ENCODE measurements around the gene EPS8.
"Not testable (repeated sequence)": the region's sequence is repeated elsewhere in the genome, so short reads cannot be mapped to it uniquely, and the experiment has no call there.

The EPS8 gene

GRCh38 chr12:15797818-15798217 is 8.6 kb upstream of the EPS8 start:
- no peak for DNase-seq (ENCODE audit: low spot score)

- no peak for DNase-seq (ENCODE audit: low spot score)
Measured at GRCh38 chr12:15796493-15797141, 7.4 kb upstream of the EPS8 start.

DNA sequence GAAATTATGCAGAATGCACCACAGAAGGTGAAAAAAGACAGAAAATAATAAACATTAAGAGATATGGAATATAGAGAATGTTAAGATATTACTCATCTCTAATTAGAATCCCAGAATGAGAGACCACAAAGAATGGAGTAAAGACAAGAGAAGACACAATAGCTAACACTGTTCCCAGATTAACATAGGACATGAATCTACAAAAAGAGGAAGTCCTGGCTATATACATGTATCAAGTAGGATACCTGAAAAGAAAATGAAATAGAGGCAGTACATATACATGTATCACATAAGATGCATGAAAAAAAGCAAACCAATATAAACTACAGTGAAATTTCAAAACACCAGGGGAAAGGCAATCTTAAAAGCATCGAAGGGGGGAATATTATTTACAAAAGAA is 5.6 kb upstream of the EPS8 start:
- no peak for DNase-seq (ENCODE audit: low spot score)

DNA sequence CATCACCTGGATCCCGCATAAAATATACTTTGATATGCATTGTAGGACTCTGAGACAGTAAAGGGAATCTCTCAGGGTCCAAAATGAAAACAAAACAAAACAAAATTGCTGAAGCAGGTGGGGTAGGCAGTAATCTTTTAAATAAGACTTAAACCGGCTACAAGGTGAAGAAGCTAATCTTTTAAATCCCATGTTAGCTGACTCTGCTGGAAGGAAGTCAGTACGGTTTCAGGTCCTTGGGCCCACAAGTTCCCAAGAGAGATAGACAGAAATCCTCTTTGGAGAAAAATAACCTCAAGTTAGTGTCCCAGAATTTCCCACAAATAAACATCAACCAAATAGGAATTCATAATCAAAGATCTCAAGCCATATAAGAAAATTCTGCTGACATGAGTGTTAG is 5.0 kb upstream of the EPS8 start:
- DNase-seq (ENCODE audit: low spot score), result no peak

GRCh38 chr12:15788233-15789219 is 662 bp downstream of the EPS8 start:
- DNase-seq (ENCODE audit: low spot score), result peak; percentile 9

GRCh38 chr12:15787778-15788177 is 1.4 kb downstream of the EPS8 start:
- no peak for DNase-seq (ENCODE audit: low spot score)

- no peak for DNase-seq (ENCODE audit: low spot score)
Measured at GRCh38 chr12:15786772-15787171, 2.4 kb downstream of the EPS8 start.

GRCh38 chr12:15783288-15783687 is 5.9 kb downstream of the EPS8 start:
- DNase-seq (ENCODE audit: low spot score), result no peak

DNA sequence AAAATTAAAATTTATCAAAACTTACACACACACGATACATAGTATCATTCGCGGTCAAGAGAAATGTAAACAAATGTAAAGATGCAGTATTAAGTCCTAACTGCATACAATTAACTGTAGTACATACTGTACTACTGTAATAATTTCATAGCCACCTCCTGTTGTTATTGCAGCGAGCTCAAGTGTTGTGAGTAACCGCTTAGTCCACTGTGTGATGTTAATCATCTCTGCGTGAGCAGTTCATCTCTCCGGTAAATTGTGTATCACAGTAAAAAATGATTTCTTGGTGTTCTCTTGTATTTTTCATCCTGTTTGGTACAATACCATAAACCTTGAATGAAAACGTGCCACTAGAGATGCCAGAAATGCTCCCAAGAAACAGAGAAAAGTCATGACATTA is 6.5 kb downstream of the EPS8 start:
- no peak for DNase-seq (ENCODE audit: low spot score)

DNA sequence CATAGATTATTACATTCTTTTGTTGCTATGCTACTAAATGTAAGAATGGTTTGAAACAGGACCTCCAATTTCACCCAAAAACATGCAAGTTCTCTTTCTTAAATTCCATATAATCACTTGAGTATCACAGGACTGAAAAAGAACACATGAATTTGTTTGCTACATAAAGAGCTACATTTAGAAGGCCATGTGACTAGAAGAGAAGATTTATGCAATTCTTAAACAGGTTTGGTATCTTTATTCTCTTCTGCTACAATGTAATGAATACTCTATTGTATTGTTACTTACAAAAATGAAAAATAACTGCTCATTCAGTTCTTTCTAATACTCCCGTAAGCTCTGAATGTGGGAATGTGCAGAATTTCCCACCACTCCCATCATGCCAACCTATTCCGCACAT is 9.3 kb downstream of the EPS8 start:
- DNase-seq (ENCODE audit: low spot score), result no peak

DNA sequence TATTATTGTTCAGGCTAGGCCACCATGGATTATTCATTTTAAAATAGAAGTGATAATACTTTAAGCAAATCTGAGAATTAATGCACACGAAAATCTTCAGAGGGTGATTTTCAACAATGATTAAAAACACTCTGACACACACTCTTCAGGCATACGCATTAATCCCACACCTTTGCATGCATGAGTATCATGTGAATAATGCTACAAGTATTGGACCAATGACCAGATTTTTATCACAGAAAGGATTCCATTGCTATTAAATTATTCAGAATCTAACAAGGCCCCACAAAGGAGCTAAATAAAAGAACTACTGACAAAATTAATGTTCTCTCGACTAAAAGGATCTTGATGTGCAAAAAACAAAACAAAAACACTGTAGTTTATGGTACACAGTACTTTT is 11.1 kb downstream of the EPS8 start:
- no peak for DNase-seq (ENCODE audit: low spot score)

- no peak for DNase-seq (ENCODE audit: low spot score)
Measured at GRCh38 chr12:15777355-15778012, 11.7 kb downstream of the EPS8 start.

DNA sequence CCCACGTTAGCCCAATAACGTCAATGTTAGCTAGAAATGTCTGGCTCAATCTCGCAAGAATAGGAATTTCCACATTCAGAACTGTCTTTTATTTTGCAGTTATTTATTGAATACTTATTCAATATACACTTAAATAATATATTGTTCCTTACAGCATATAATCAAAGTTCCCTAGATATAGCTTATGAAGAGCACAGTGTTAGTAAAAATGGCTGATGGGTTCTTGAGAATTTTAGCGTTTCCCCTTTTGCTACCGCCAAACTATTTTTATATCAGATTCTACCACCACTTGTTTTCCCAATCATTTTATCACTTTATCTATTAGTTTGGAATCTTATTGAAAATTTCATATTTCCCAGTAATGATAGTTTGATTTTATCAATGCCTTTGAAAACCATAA is 12.7 kb downstream of the EPS8 start:
- DNase-seq (ENCODE audit: low spot score), result no peak

- DNase-seq (ENCODE audit: low spot score), result no peak
Measured at GRCh38 chr12:15774819-15775218, 14.4 kb downstream of the EPS8 start.

DNA sequence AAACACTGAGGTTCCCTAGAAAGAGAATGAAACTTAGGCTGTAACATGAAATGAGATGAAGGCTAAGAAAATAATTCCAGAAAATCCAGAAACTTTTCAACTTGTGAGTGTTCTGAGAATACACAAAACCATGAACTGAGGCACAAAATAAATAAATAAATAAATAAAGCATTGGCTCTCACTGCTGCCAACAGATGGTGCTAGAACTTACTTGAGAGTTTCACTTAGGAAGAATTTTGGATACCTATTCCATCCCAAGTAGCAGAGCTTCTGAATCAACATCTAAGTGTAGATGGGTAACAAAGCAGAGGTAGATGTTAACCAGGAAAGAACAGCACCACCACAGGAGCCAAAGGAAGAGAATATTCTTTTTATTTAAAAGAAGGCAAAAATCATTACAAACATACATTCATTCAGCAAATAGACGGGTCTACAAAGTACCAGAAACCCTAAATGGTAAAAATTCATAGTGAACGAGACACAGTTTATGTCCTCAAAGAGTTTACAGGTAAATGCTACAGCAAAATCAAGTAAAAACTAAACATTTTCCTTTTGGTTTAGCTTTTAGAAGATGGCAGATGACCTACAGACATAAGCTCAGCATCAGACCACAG is 16.7 kb downstream of the EPS8 start:
- DNase-seq (ENCODE audit: low spot score), result peak; percentile 2

- no peak for DNase-seq (ENCODE audit: low spot score)
Measured at GRCh38 chr12:15770581-15770980, 18.6 kb downstream of the EPS8 start.

DNA sequence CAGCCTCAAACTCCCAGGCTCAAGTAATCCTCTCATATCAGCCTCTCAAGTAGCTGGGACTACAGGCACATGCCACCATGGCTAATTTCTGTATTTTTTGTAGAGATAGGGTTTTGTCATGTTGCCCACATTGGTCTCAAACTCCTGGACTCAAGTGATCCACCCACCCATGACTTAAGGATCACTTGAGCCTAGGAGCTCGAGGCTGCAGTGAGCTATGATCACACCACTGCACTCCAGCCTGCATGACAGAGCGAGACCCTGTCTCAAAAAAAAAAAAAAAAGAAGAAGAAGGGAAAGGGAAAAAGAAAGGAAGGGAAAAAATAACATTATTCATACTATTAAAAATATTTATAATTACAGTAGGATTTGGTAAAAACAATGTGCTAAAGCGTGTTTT is 19.2 kb downstream of the EPS8 start:
- DNase-seq (ENCODE audit: low spot score), result no peak

- no peak for DNase-seq (ENCODE audit: low spot score)
Measured at GRCh38 chr12:15769586-15769985, 19.6 kb downstream of the EPS8 start.

DNA sequence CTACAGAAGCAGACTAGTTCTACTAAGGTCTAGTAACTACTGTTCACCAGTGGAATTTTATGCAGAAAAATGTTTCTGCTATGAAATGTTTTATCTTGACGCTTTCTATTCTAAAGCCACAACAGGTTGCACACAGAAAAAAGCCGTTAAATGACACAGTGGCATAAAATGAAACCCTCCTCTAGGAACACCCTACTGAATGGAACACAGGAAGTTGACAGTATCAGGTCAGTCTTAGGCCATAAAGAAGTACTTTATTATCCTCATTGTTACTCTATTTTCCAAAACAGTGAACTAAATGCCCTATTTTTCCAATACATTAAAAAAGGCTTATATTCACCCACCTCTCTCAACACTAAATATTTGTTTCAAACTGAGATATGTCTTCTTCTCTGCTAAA is 21.9 kb downstream of the EPS8 start:
- DNase-seq (ENCODE audit: low spot score), result no peak

GRCh38 chr12:15763328-15763727 is 25.9 kb downstream of the EPS8 start:
- no peak for DNase-seq (ENCODE audit: low spot score)

DNA sequence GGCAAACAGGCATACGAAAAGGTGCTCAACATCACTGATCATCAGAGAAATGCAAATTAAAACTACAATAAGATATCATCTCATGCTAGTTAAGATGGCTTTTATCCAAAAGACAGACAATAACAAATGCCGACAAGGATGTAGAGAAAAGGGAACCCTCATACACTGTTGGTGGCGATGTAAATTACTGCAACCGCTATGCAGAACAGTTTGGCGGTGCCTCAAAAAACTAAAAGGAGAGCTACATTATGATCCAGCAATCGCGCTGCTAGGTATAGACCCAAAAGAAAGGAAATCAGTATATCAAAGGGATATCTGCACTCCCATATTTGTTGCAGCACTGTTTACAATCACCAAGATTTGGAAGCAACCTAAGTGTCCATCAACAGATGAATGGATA is 27.0 kb downstream of the EPS8 start:
- DNase-seq (ENCODE audit: low spot score), result not testable (repeated sequence)

DNA sequence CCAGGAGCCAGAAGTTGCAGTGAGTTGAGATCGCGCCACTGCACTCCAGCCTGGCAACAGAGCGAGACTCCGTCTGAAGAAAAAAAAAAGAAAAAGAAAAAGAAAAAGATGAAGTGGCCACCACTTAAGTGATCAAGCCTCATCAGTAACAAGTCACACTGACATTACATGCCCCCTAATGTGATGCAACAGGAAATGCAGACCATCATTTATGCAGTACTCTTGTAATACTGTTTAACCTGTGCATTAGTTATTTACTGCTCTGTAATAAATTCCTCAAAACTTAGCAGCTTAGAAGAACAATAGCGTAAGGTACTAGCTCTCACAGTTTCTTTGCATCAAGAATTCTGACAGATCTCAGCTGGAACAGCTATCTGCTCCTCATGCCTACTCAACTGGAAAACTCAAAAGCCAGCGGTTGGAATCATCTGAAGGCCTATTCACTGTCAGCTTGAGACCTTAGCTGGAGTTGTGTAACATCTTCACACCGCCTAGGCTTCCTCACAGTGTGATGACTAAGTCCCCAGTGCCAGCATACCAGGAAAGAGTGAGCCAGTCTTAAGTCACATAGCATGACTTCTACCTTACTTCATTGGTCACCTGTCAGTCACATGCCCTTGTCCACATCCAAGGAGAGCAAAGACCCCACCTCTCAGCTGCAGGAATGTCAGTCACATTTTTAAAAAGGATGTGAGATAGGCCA is 31.5 kb downstream of the EPS8 start:
- no peak for DNase-seq (ENCODE audit: low spot score)

Data from CD4-positive, alpha-beta T cell treated with Interleukin-15 for 4 hours (primary cell).